Umbilical cord (tissue), 2 donors: ENCODE measurements around the gene VAPA. TPM values are rescaled to one million over a fixed set of nuclear protein-coding genes. Genes with fewer than 3 reads are reported as not detected.
"Not testable (repeated sequence)": the region's sequence is repeated elsewhere in the genome, so short reads cannot be mapped to it uniquely, and the experiment has no call there.

Experiments used
- DNase-seq: peaks from one replicate; pipeline ENCODE4 v3.0.0-alpha.2; 2015; ENCODE audit warnings: low spot score
- total RNA-seq: library from RNA; depleted of rRNA; stranded (reverse); fragments of >200 nt; gene quantifications from one replicate; pipeline ENCODE4 v1.2.3, GENCODE V29; 2014; ENCODE audit warnings: low replicate concordance; ENCODE audit not compliant: insufficient read depth

Gene VAPA
- total RNA-seq, 1 donor from 2014 or later = 168 TPM

- DNase-seq = no peak
Measured at GRCh38 chr18:9886005-9886348, 27.8 kb upstream of the VAPA start.

GRCh38 chr18:9887992-9888391 is 25.8 kb upstream of the VAPA start:
- DNase-seq = no peak

DNA sequence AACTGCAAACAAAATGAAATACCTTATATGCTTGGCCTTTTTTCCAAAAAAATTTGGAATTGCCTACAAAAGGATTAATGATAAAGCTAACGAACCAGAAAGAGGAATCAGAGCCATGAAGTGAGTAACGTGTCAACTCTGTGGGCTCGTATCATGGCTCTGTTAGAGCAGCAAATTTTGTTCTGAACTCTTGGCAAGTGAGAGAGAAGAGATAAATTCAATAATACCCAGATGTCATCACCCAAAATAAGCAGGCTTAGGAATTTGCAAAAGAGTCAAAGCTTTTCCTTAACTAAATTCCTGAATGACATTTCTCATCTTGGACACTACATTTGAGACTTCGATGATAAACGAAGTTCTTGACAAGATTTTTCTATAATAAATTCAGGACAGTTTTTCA is 23.6 kb upstream of the VAPA start:
- DNase-seq = peak; percentile 51

- no peak for DNase-seq
Measured at GRCh38 chr18:9890957-9891356, 22.9 kb upstream of the VAPA start.

- not testable (repeated sequence) for DNase-seq
Measured at GRCh38 chr18:9891515-9891914, 22.3 kb upstream of the VAPA start.

GRCh38 chr18:9894454-9895068 is 19.3 kb upstream of the VAPA start:
- no peak for DNase-seq

GRCh38 chr18:9897129-9897528 is 16.7 kb upstream of the VAPA start:
- DNase-seq = no peak

GRCh38 chr18:9897787-9898291 is 16.0 kb upstream of the VAPA start:
- not testable (repeated sequence) for DNase-seq

GRCh38 chr18:9898792-9899549 is 14.8 kb upstream of the VAPA start:
- DNase-seq = no peak

DNA sequence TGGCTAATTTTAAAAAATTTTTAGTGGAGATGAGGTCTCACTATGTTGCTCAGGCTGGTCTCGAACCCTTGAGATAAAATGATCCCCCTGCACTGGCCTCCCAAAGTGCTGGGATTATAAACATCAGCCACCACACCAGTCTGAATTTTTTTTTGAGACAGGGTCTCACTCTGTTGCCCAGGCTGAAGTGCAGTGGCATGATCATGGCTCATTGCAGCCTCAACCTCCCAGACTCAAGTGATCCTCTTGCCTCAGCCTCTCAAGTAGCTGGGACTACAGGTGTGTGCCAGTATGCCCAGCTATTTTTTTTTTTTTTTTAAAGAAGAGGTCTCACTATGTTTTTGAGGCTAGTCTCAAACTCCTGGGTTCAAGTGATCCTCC is 14.3 kb upstream of the VAPA start:
- DNase-seq = not testable (repeated sequence)

DNA sequence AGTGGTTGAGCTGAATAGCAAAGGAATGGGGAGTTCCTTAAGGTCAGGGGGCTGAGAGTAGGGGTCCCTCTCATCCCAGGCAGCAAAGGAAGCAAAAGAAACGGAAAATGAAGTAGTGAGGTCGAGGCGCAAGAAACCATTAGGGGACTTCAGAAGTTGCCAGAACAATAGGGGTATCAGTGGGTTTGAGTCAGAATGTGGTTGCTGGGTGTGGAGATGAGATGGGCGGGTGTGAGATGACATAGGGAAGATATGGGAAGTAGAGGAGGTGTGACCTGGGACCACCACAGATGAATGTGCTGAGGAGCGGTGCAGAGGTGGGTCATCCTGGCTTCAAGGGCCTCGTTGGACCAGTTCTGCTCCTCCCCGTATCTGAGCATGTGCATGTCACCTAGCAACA is 13.1 kb upstream of the VAPA start:
- DNase-seq = no peak

GRCh38 chr18:9901377-9901776 is 12.4 kb upstream of the VAPA start:
- no peak for DNase-seq

- not testable (repeated sequence) for DNase-seq
Measured at GRCh38 chr18:9902264-9902663, 11.6 kb upstream of the VAPA start.

- DNase-seq = no peak
Measured at GRCh38 chr18:9902832-9903231, 11.0 kb upstream of the VAPA start.

- no peak for DNase-seq
Measured at GRCh38 chr18:9905401-9905922, 8.4 kb upstream of the VAPA start.

DNA sequence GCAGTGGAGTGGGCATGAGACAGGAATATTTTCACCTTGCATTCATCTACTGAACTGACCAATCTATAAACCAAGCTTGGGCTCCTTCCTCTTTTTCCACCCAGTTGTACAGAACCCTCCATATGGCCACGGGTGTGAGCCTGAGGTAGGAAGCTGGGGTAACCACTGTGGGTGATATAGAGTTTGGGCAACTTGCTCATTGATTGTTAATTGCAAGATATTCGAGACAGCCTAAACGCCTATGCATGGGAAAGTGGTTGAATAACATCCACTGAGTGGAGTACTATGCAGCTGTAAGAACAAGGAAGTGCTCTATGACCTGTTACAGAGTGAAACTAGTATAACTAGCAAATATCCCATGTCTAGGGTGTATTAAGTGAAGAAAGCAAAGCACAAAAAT is 7.3 kb upstream of the VAPA start:
- no peak for DNase-seq

DNA sequence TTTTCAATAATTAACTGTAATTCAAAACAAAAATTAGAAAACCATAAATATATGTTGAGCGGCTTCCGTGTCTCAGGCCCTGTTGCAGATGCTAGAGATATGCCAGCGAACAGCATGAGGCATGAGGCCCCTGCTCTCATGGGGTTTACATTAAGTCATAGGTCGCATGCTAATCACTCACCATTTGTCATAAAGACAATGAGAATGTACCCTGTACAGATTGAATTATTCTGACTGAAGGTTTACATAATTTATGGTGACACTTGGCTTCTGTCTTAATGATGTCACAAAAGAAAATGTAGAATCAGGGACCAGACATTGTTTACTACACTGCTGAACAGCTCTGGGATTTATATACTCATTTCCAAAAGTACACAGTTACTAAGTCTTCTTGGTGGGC is 5.9 kb upstream of the VAPA start:
- no peak for DNase-seq

GRCh38 chr18:9910071-9910470 is 3.7 kb upstream of the VAPA start:
- DNase-seq = no peak

DNA sequence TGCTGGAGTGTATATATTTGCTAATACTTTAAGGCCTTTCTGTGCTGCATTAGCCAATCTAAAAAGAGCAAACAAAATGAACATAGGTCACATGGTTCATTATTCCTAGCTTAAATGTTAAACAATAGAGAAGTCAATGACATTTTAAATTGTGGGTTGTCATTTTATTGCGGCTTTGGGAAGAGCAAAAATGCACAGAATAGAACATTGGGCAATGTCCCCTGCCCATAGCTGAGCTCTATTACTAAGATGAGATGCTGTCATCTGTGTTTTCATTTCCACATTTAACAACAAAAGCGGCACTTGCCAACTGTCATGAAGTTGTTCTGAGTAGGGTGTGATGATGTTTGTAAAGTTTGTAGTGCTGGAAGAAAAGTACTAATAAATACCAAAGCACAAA is 3.2 kb upstream of the VAPA start:
- no peak for DNase-seq

- no peak for DNase-seq
Measured at GRCh38 chr18:9911226-9911625, 2.6 kb upstream of the VAPA start.

DNA sequence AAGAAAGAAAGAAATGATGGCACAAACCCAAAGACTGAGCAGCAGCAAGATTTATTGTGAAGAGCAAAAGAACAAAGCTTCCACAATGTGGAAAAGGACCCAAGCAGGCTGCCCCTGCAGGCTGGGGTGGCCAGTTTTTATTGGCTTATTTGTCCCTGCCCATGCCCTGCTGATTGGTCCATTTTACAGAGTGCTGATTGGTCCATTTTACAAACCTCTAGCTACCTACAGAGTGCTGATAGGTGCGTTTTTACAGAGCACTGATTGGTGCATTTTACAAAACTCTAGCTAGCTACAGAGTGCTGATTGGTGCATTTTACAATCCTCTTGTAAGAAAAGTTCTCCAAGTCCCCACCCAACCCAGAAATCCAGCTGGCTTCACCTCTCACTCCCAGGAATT is 1.5 kb upstream of the VAPA start:
- DNase-seq = not testable (repeated sequence)

GRCh38 chr18:9913151-9913525 is 678 bp upstream of the VAPA start:
- DNase-seq = no peak

DNA sequence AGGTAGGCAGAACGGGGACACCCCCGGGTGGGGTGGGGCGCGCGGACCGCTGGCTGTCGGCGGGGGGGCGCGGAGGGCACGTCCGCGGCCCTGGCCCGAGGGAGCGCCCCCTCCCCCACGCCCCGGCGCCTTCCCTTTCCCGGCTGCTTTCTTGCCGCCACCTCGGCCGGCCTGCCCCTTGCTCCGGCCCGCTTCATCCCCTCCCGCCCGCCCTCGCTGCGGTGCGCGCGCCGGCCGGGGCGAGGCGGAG is 443 bp downstream of the VAPA start:
- no peak for DNase-seq
